ENCODE data around the gene DYNC2I2.

- TF ChIP-seq CTCF (IDR thresholded peaks at IDR 0.05) (no peak), POLR2A (IDR thresholded peaks at IDR 0.05) (no peak)
These were observed 23.6 kb downstream of the DYNC2I2 start for GRCh38 chr9:128633057-128633456.

Measured in breast epithelium (tissue), 3 donors.